Measurements from ENCODE around the gene RAC2. TPM values are rescaled to one million over a fixed set of nuclear protein-coding genes. Genes with fewer than 3 reads are reported as not detected.

RAC2 gene
- total and polyA plus RNA-seq, 2 of the 8 experiments (the other 6 are each of a cell fraction or from before 2014, with no cell fraction given) = 2.3 to 4.3 TPM

DNA sequence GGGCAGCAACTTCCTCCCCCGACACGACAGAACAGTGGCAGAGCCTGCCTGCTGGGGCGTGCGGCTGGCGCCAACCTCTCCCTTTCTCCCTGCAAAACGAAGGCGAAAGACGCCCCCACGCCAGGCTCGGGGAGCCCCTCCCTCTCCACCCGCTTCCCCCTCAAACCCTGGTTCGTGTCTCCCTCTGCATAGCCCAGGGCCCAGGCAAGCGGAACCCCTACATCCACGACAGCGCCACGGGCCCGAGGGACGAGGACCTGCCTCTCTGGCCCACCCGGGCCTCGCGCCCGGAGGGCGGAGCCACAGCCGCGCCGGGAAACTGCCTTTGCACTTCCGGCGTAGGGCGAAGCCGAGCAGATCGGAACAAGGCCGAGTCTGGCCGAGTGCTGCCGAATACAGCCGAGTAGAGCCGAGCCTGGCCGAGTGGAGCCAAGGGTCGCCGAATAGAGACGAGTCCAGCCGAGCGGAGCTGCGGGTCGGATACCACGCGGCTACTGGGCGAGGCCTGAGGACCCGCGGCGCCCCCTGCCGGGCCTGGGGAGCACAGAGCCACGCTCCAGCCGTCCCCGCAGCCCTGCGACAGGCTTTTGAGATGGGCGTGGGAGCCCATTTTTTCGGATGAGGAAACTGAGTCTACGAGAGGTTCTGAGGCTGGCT lies 44.8 kb downstream of the RAC2 start (continued):
- no peak for TF ChIP-seq CREB1 (IDR thresholded peaks at IDR 0.05)
- TF ChIP-seq FOSL1 (IDR thresholded peaks at IDR 0.05; ENCODE audit: insufficient read depth, low read depth, low read length) = no peak
- TF ChIP-seq BACH1 (IDR thresholded peaks at IDR 0.05; ENCODE audit: low read length) = peak; percentile 51
- TF ChIP-seq, protein P1, sequence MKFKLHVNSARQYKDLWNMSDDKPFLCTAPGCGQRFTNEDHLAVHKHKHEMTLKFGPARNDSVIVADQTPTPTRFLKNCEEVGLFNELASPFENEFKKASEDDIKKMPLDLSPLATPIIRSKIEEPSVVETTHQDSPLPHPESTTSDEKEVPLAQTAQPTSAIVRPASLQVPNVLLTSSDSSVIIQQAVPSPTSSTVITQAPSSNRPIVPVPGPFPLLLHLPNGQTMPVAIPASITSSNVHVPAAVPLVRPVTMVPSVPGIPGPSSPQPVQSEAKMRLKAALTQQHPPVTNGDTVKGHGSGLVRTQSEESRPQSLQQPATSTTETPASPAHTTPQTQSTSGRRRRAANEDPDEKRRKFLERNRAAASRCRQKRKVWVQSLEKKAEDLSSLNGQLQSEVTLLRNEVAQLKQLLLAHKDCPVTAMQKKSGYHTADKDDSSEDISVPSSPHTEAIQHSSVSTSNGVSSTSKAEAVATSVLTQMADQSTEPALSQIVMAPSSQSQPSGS (IDR thresholded peaks at IDR 0.05; ENCODE audit: low read length) = no peak
- TF ChIP-seq GABPA (IDR thresholded peaks at IDR 0.05; ENCODE audit: borderline replicate concordance, insufficient read depth, low read length) = no peak
- no peak for TF ChIP-seq SIRT6 (IDR thresholded peaks at IDR 0.05; ENCODE audit: low read length)
- no peak for TF ChIP-seq RNF2 (IDR thresholded peaks at IDR 0.05; ENCODE audit: borderline replicate concordance, low read depth, low read length, missing control alignments, poor library complexity, severe bottlenecking)
- TF ChIP-seq TCF12 (IDR thresholded peaks at IDR 0.05; ENCODE audit: low read depth, low read length) = no peak
- TF ChIP-seq KDM1A (IDR thresholded peaks at IDR 0.05; ENCODE audit: borderline replicate concordance, low read length) = 0 out of 2 replicates have a peak, but pooled peaks have one; percentile 79
- no peak for TF ChIP-seq CBX8 (IDR thresholded peaks at IDR 0.05; ENCODE audit: borderline replicate concordance, low read depth, low read length)
- TF ChIP-seq SP1 (IDR thresholded peaks at IDR 0.05; ENCODE audit: low read depth, low read length) = no peak
- 0 out of 2 replicates have a peak, but pooled peaks have one; percentile 81 for TF ChIP-seq SP4 (IDR thresholded peaks at IDR 0.05; ENCODE audit: low read length)
- TF ChIP-seq CTBP2 (IDR thresholded peaks at IDR 0.05; ENCODE audit: borderline replicate concordance, insufficient read depth, insufficient read length, low read length) = no peak
- TF ChIP-seq MAFK (IDR thresholded peaks at IDR 0.05; ENCODE audit: low read depth, low read length) = no peak
- TF ChIP-seq TEAD4 (IDR thresholded peaks at IDR 0.05; ENCODE audit: low read depth, low read length) = no peak
- no peak for TF ChIP-seq EP300 (IDR thresholded peaks at IDR 0.05; ENCODE audit: borderline replicate concordance in 1 of 2, low read depth in 2 of 2, low read length in 2 of 2)
